MM.1S (cell line): ENCODE results near the gene SLITRK4.

Source experiments
- DNase-seq: peaks from one replicate; pipeline ENCODE4 v3.0.0-alpha.2; 2015
- H2AFZ ChIP-seq: fragments of 300-600 bp; sonication (generic); 2 replicates; pipeline ENCODE4 v1.6.0; 2016; ENCODE audit warnings: antibody characterized with exemption, low read length
- H3F3A ChIP-seq: fragments of 300-600 bp; sonication (generic); 2 replicates; pipeline ENCODE4 v1.6.1; 2016; ENCODE audit warnings: mild to moderate bottlenecking, antibody characterized with exemption, low read length, moderate library complexity, mixed read lengths; ENCODE audit not compliant: insufficient read depth
- H3K27ac ChIP-seq: fragments of 300-600 bp; sonication (generic); 2 replicates; pipeline ENCODE4 v1.5.1; 2016; ENCODE audit warnings: mild to moderate bottlenecking, low read length
- H3K27me3 ChIP-seq: fragments of 300-600 bp; sonication (generic); replicated peaks from 2 replicates; pipeline ENCODE4 v1.6.0; 2016; ENCODE audit warnings: low read length; ENCODE audit not compliant: insufficient read depth
- H3K36me3 ChIP-seq: fragments of 300-600 bp; sonication (generic); replicated peaks from 2 replicates; pipeline ENCODE4 v1.6.1; 2016; ENCODE audit warnings: mild to moderate bottlenecking, low read length, mixed read lengths; ENCODE audit not compliant: insufficient read depth
- H3K4me1 ChIP-seq: fragments of 300-600 bp; sonication (generic); 2 replicates; pipeline ENCODE4 v1.6.1; 2016; ENCODE audit warnings: low read length, mixed read lengths
- H3K4me2 ChIP-seq: fragments of 300-600 bp; sonication (generic); 2 replicates; pipeline ENCODE4 v1.6.0; 2016; ENCODE audit warnings: low read depth, low read length
- H3K4me3 ChIP-seq: fragments of 300-600 bp; sonication (generic); 2 replicates; pipeline ENCODE4 v1.5.1; 2016; ENCODE audit warnings: low read length, mixed read lengths
- H3K79me2 ChIP-seq: fragments of 300-600 bp; sonication (generic); 2 replicates; pipeline ENCODE4 v1.6.1; 2016; ENCODE audit warnings: mixed run types, low read length, mixed read lengths
- H3K9ac ChIP-seq: fragments of 300-600 bp; sonication (generic); 2 replicates; pipeline ENCODE4 v1.6.1; 2016; ENCODE audit warnings: low read length, mixed read lengths
- H3K9me2 ChIP-seq: fragments of 300-600 bp; sonication (generic); replicated peaks from 2 replicates; pipeline ENCODE4 v1.6.1; 2016; ENCODE audit warnings: mild to moderate bottlenecking, low read length, mixed read lengths; ENCODE audit not compliant: insufficient read depth
- H3K9me3 ChIP-seq: fragments of 300-600 bp; sonication (generic); replicated peaks from 2 replicates; pipeline ENCODE4 v1.6.1; 2016; ENCODE audit warnings: mild to moderate bottlenecking, low read length, mixed read lengths; ENCODE audit not compliant: insufficient read depth
- H4K20me1 ChIP-seq: fragments of 300-600 bp; sonication (generic); 2 replicates; pipeline ENCODE4 v1.6.1; 2016; ENCODE audit warnings: mild to moderate bottlenecking, low read length, moderate library complexity, mixed read lengths; ENCODE audit not compliant: insufficient read depth
- CTCF ChIP-seq: fragments of 300-600 bp; sonication (generic); IDR thresholded peaks from 2 replicates; pipeline ENCODE4 v1.5.1; 2016; ENCODE audit warnings: antibody characterized with exemption, low read length, mixed read lengths
- EZH2 ChIP-seq: fragments of 300-600 bp; sonication (generic); optimal IDR thresholded peaks from 2 replicates; pipeline ENCODE3; 2017; ENCODE audit warnings: low read depth, mild to moderate bottlenecking, antibody characterized with exemption, low read length, mixed read lengths
- EZH2phosphoT487 ChIP-seq: fragments of 300-600 bp; sonication (generic); IDR thresholded peaks from 2 replicates; pipeline ENCODE4 v1.6.1; 2018; ENCODE audit warnings: antibody characterized with exemption, low read length

SLITRK4 gene

GRCh38 chrX:143633461-143634308 is 2.2 kb downstream of the SLITRK4 start:
- Histone ChIP-seq H3K9me2 (no peaks in the 10 kb centered on the region), H4K20me1 (no peaks in the 10 kb centered on the region), H3F3A (no peaks in the 10 kb centered on the region), H3K27me3 (no peaks in the 10 kb centered on the region), H3K9me3 (no peaks in the 10 kb centered on the region), H3K9ac (no peak overlapping the region), H3K4me1 (peaks cover 5% of the 10 kb centered on the region; the same call in 1 of the 2 replicates), H2AFZ (no peak overlapping the region), H3K27ac (no peak overlapping the region; the same call in 1 of the 2 replicates), H3K4me2 (no peak overlapping the region), H3K4me3 (no peak overlapping the region), H3K79me2 (no peaks in the 10 kb centered on the region), H3K36me3 (no peaks in the 10 kb centered on the region)
- no peak for TF ChIP-seq EZH2phosphoT487
- DNase-seq = no peak

DNA sequence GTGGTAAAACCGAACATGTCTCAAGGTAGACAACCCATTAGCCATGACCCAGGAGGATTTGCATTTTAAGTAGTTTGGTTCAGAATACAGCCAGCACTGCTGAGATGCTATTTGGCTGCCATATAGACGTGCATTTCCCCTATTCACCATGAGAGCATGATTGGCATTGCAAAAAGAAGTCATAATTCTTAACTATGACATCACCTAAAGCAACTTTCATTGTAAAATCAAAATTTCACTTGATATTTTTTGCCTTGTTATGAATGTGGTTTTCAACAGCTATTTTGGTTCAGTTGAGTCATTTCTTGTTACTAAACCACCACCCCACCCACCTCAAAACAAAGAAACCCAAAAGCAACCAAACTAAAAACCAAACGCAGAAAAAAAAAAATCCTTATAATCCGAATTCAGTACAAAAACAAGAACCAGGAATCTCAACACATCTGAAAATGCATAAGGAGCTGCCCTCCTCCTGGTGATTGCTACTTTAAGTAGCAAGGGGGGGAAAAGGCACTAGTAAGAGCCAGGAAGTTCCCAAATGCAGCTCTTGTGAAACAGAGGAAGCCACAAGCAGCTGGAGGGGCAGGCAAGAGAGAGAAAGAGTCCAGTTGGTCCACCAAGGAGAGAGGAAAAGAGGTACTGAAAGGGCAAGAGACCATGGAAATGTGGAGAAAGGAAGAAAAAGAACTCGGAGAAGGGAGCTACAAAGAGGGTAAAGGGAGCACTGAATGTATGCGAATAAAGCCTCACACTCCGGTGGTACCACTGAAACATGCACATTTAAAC is 3.1 kb downstream of the SLITRK4 start:
- DNase-seq = no peak
- no peaks in the 10 kb centered on the region for H3K27me3 ChIP-seq
- no peaks in the 10 kb centered on the region for H3K9me2 ChIP-seq
- H3K4me2 ChIP-seq = peak overlapping the region; percentile 45
- no peak overlapping the region for H2AFZ ChIP-seq
- H3K9ac ChIP-seq = no peak overlapping the region
- TF ChIP-seq CTCF = no peak
- no peak for TF ChIP-seq EZH2phosphoT487
- TF ChIP-seq EZH2 = no peak
- H3K36me3 ChIP-seq = no peaks in the 10 kb centered on the region
- H3F3A ChIP-seq = no peaks in the 10 kb centered on the region
- no peaks in the 10 kb centered on the region for H3K79me2 ChIP-seq
- no peaks in the 10 kb centered on the region for H3K9me3 ChIP-seq
- peak overlapping the region; percentile 37; the same call in 1 of the 2 replicates for H3K27ac ChIP-seq
- H3K4me1 ChIP-seq = peaks cover 5% of the 10 kb centered on the region; the same call in 1 of the 2 replicates
- H4K20me1 ChIP-seq = no peaks in the 10 kb centered on the region
- H3K4me3 ChIP-seq = no peak overlapping the region

GRCh38 chrX:143623657-143624056 is 12.2 kb downstream of the SLITRK4 start:
- H3K27me3 ChIP-seq = no peaks in the 10 kb centered on the region
- H3K9ac ChIP-seq = no peak overlapping the region
- no peak for TF ChIP-seq EZH2phosphoT487
- TF ChIP-seq EZH2 = no peak
- TF ChIP-seq CTCF = no peak
- H4K20me1 ChIP-seq = no peaks in the 10 kb centered on the region
- H3K27ac ChIP-seq = no peak overlapping the region
- no peak overlapping the region for H3K4me2 ChIP-seq
- no peaks in the 10 kb centered on the region for H3K9me3 ChIP-seq
- no peak overlapping the region for H3K4me3 ChIP-seq
- no peaks in the 10 kb centered on the region for H3K79me2 ChIP-seq
- H3K36me3 ChIP-seq = no peaks in the 10 kb centered on the region
- 0 out of 2 replicates have a peak, but pooled peaks cover 4% of the 10 kb centered on the region for H3K4me1 ChIP-seq
- H2AFZ ChIP-seq = no peak overlapping the region
- H3F3A ChIP-seq = no peaks in the 10 kb centered on the region
- H3K9me2 ChIP-seq = no peaks in the 10 kb centered on the region
- DNase-seq = no peak
